GM10266 (cell line): ENCODE data around the gene LSAMP.

Source experiments
- DNase-seq: peaks from one replicate; pipeline ENCODE4 v3.0.0; 2012; ENCODE audit errors: extremely low spot score
- CTCF ChIP-seq: IDR thresholded peaks from 2 replicates; pipeline ENCODE4 v1.5.1; 2012; ENCODE audit warnings: mild to moderate bottlenecking, low read depth; ENCODE audit not compliant: control insufficient read depth, insufficient read depth; ENCODE audit errors: missing control alignments

The LSAMP gene

DNA sequence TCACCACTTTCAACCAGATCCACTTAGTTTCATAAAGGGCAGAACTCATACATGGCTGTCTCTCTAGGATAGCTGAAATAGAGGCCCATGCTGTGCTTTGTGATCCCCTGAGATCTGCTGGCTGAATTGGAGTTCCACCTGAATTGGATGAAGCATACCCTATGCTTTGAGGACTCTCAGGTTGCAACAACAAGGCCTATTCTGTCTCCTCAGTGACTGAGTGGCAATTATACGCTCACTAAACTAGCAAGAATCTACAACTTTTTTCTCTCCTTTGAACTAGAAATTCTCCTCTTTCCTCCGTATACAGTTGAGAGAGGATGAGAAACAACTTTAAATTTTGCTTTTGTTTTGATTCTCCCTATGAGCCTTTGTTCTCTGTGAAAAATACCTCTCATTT, 348.7 kb downstream of the LSAMP start:
- DNase-seq: no peak
- no peak for TF ChIP-seq CTCF

DNA sequence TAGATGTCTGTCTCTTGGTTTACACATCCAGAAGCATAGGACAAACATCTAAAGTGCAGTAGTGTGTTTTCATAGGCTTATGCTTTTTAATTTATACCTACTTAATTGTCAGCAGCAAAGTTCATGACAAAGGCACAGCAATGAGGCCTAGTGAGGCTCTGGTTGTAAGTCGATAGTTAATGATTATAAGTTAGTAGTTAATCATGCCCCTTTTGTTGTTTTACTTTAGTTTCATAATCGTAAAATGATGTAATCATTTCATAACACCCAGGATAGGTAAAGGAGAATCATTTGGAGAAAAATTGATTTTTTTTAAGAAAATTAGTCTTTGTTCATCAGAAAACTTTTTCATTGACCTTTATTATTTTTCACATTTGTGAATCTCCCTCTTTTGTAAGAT, 351.9 kb downstream of the LSAMP start:
- DNase-seq: no peak
- TF ChIP-seq CTCF: no peak

- DNase-seq: no peak
- TF ChIP-seq CTCF: no peak
Measured at GRCh38 chr3:116087426-116087825, 357.9 kb downstream of the LSAMP start.

- no peak for DNase-seq
- no peak for TF ChIP-seq CTCF
Measured at GRCh38 chr3:116084999-116085791, 360.1 kb downstream of the LSAMP start.

DNA sequence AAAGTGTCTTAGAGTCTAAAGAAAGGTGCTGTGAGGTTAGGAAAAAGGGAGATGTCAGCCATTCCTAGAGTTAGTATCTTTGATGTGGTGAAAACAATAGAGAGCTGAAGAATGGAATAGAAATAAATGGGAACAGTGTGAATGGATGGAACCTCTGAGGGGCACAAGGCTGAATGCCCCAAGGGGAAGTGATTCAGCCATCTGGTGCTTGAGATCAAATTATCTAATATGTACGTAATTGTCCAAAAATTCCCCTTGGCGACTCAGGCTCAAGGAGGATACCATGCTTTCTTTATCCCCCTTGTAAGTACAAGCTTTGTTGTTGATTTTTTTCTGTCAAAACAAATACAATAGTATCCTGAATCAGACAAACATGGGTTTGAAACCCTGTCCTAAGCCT, 361.6 kb downstream of the LSAMP start:
- no peak for DNase-seq
- TF ChIP-seq CTCF: no peak

GRCh38 chr3:116078561-116078960, 366.7 kb downstream of the LSAMP start:
- no peak for DNase-seq
- TF ChIP-seq CTCF: no peak

DNA sequence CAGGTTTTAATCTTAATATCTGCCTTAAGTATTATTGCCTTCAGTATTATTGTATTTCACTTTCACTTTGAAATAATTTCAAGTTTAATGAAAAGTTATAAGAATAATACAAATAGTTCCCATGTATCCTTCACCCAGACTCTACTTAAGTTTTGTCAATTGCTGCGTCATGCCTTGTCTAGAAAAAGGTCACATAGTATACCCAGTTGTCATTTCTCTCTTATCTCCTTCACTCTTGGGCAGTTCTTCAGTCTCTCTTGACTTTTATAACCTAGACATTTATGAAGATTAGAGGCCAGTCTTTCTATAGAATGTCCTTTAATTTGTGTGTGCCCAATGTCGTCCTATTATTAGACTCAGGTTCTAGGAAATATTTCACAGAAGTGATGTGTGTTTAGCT, 367.7 kb downstream of the LSAMP start:
- no peak for DNase-seq
- TF ChIP-seq CTCF: no peak
